ENCODE results near the gene HUNK. TPM values are rescaled to one million over a fixed set of nuclear protein-coding genes. Genes with fewer than 3 reads are reported as not detected.

HUNK gene
- total RNA-seq, 1 experiment from 2014 or later, result 7.0 TPM

DNA sequence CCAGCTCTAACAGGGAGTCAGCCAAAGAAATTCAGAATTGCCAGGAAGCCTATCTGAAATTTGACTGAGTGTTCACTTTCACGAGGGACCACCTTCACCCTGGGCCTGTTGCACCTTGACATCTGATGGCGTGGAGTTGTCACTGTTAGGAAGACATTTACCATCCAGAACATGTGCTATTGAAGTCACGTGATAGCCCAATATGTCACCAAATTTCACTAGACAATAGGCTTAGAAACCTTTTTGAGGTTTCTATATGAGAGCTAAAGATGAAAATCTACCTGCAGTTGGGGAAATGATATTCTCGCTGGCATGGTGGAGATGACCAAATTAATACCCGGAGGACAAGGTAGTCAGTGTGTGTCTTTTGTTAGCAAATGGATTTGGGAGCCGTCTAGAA is 102.7 kb downstream of the HUNK start:
- Mint-ChIP-seq H3K36me3 (no peaks in the 10 kb centered on the region), H3K27ac (no peak overlapping the region)
- CTCF ChIA-PET, result interaction anchor here (1.1 kb wide), 1 partner anchor 109 kb away, joined by 3 read pairs; no protein-coding TSS in a partner anchor

GRCh38 chr21:31977816-31978215 is 105.0 kb downstream of the HUNK start:
- ChIA-PET POLR2A (no interaction called here), CTCF (no interaction called here)
- Mint-ChIP-seq H3K36me3 (no peaks in the 10 kb centered on the region), H3K27ac (no peak overlapping the region), H3K4me1 (peaks cover 14% of the 10 kb centered on the region), H3K27me3 (ENCODE audit: low read depth) (no peaks in the 10 kb centered on the region; the same call in 1 of the 2 replicates), H3K9me3 (no peaks in the 10 kb centered on the region), H3K4me3 (no peak overlapping the region)
- no peak for TF ChIP-seq ZNF263 (CRISPR knock-in tag; IDR thresholded peaks at IDR 0.05; ENCODE audit: low read depth)
- ATAC-seq (no peak), DNase-seq (ENCODE audit: low spot score) (no peak)

More for the DNA sequence above, 102.7 kb downstream of the HUNK start:
- ATAC-seq (no peak), DNase-seq (ENCODE audit: low spot score) (no peak)
- POLR2A ChIA-PET, result no interaction called here
- Mint-ChIP-seq H3K9me3 (no peaks in the 10 kb centered on the region), H3K4me1 (peaks cover 14% of the 10 kb centered on the region), H3K27me3 (ENCODE audit: low read depth) (no peaks in the 10 kb centered on the region; the same call in 1 of the 2 replicates), H3K4me3 (no peak overlapping the region)
- no peak for TF ChIP-seq PRDM15 (CRISPR knock-in tag; IDR thresholded peaks at IDR 0.05)
- TF ChIP-seq, protein P1, sequence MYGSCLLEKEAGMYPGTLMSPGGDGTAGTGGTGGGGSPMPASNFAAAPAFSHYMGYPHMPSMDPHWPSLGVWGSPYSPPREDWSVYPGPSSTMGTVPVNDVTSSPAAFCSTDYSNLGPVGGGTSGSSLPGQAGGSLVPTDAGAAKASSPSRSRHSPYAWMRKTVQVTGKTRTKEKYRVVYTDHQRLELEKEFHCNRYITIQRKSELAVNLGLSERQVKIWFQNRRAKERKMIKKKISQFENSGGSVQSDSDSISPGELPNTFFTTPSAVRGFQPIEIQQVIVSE (CRISPR knock-in tag; IDR thresholded peaks at IDR 0.05; ENCODE audit: borderline replicate concordance), result no peak

GRCh38 chr21:31983120-31983519 is 110.3 kb downstream of the HUNK start:
- no peak overlapping the region for H3K27ac Mint-ChIP-seq
- ChIA-PET CTCF (interaction anchor here (0.7 to 1.2 kb wide), 3 partner anchors 18 to 274 kb away, joined by 3 to 4 read pairs (median 3); no protein-coding TSS in a partner anchor), POLR2A (no interaction called here)
- no peaks in the 10 kb centered on the region for H3K9me3 Mint-ChIP-seq
- no peaks in the 10 kb centered on the region for H3K27me3 Mint-ChIP-seq (ENCODE audit: low read depth)
- no peaks in the 10 kb centered on the region for H3K36me3 Mint-ChIP-seq
- no peaks in the 10 kb centered on the region for H3K4me1 Mint-ChIP-seq
- H3K4me3 Mint-ChIP-seq, result no peak overlapping the region
- DNase-seq (ENCODE audit: low spot score) (no peak), ATAC-seq (no peak)
- TF ChIP-seq, protein P2, sequence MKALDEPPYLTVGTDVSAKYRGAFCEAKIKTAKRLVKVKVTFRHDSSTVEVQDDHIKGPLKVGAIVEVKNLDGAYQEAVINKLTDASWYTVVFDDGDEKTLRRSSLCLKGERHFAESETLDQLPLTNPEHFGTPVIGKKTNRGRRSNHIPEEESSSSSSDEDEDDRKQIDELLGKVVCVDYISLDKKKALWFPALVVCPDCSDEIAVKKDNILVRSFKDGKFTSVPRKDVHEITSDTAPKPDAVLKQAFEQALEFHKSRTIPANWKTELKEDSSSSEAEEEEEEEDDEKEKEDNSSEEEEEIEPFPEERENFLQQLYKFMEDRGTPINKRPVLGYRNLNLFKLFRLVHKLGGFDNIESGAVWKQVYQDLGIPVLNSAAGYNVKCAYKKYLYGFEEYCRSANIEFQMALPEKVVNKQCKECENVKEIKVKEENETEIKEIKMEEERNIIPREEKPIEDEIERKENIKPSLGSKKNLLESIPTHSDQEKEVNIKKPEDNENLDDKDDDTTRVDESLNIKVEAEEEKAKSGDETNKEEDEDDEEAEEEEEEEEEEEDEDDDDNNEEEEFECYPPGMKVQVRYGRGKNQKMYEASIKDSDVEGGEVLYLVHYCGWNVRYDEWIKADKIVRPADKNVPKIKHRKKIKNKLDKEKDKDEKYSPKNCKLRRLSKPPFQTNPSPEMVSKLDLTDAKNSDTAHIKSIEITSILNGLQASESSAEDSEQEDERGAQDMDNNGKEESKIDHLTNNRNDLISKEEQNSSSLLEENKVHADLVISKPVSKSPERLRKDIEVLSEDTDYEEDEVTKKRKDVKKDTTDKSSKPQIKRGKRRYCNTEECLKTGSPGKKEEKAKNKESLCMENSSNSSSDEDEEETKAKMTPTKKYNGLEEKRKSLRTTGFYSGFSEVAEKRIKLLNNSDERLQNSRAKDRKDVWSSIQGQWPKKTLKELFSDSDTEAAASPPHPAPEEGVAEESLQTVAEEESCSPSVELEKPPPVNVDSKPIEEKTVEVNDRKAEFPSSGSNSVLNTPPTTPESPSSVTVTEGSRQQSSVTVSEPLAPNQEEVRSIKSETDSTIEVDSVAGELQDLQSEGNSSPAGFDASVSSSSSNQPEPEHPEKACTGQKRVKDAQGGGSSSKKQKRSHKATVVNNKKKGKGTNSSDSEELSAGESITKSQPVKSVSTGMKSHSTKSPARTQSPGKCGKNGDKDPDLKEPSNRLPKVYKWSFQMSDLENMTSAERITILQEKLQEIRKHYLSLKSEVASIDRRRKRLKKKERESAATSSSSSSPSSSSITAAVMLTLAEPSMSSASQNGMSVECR (CRISPR knock-in tag; IDR thresholded peaks at IDR 0.05; ENCODE audit: borderline replicate concordance), result no peak
- TF ChIP-seq NR2C2 (CRISPR knock-in tag; IDR thresholded peaks at IDR 0.05) (no peak), ATF2 (CRISPR knock-in tag; IDR thresholded peaks at IDR 0.05; ENCODE audit: borderline replicate concordance, low read depth) (no peak), SMAD3 (CRISPR knock-in tag; IDR thresholded peaks at IDR 0.05; ENCODE audit: borderline replicate concordance) (no peak), USF1 (CRISPR knock-in tag; IDR thresholded peaks at IDR 0.05) (no peak), AFF4 (CRISPR knock-in tag; IDR thresholded peaks at IDR 0.05; ENCODE audit: borderline replicate concordance) (no peak), MLX (CRISPR knock-in tag; IDR thresholded peaks at IDR 0.05) (no peak)
- TF ChIP-seq, protein P3, sequence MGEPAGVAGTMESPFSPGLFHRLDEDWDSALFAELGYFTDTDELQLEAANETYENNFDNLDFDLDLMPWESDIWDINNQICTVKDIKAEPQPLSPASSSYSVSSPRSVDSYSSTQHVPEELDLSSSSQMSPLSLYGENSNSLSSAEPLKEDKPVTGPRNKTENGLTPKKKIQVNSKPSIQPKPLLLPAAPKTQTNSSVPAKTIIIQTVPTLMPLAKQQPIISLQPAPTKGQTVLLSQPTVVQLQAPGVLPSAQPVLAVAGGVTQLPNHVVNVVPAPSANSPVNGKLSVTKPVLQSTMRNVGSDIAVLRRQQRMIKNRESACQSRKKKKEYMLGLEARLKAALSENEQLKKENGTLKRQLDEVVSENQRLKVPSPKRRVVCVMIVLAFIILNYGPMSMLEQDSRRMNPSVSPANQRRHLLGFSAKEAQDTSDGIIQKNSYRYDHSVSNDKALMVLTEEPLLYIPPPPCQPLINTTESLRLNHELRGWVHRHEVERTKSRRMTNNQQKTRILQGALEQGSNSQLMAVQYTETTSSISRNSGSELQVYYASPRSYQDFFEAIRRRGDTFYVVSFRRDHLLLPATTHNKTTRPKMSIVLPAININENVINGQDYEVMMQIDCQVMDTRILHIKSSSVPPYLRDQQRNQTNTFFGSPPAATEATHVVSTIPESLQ (CRISPR knock-in tag; IDR thresholded peaks at IDR 0.05), result no peak
